ENCODE results near the gene HIVEP3. TPM values are rescaled to one million over a fixed set of nuclear protein-coding genes. Genes with fewer than 3 reads are reported as not detected.
A peak's percentile ranks its signal among the peaks of the same experiment; 100 is the strongest.

HIVEP3 gene
- total and polyA plus RNA-seq, 4 donors = 7.0 to 14.7 (median 8.8) TPM

- DNase-seq = no peak
- Histone ChIP-seq H3K27ac (ENCODE audit: low read depth in 1 of 2, low read length in 1 of 2) (no peak overlapping the region), H3K4me3 (no peak overlapping the region), H3K27me3 (ENCODE audit: control insufficient read depth in 3 of 3, insufficient read depth in 3 of 3, low read length in 2 of 3) (no peaks in the 10 kb centered on the region), H3K36me3 (ENCODE audit: control insufficient read depth in 4 of 4, insufficient read depth in 4 of 4, low read length in 4 of 4) (no peaks in the 10 kb centered on the region), H3K9ac (ENCODE audit: insufficient read depth in 1 of 2, low read length in 2 of 2) (no peak overlapping the region), H3K4me1 (ENCODE audit: control insufficient read depth in 5 of 5, insufficient read depth in 5 of 5, low read length in 5 of 5) (peaks cover 0 to 10% (median 0%) of the 10 kb centered on the region in 5 donors), H3K9me3 (ENCODE audit: control insufficient read depth in 4 of 4, insufficient read depth in 3 of 4, low read length in 3 of 4) (no peaks in the 10 kb centered on the region)
- TF ChIP-seq CTCF (IDR thresholded peaks at IDR 0.05; ENCODE audit: control extremely low read depth, extremely low read depth) = no peak
- 93 to 100% methylated on average over 1 of the region's 1 CpG for WGBS, 2 donors
- ATAC-seq (ENCODE audit: insufficient read depth, low FRiP score) = no peak
Measured at GRCh38 chr1:41687007-41687406, 231.7 kb downstream of the HIVEP3 start.

- no peak overlapping the region for H3K9ac ChIP-seq (ENCODE audit: insufficient read depth in 1 of 2, low read length in 2 of 2)
- ATAC-seq (ENCODE audit: insufficient read depth, low FRiP score) = no peak
- no peak overlapping the region for H3K27ac ChIP-seq (ENCODE audit: low read depth in 1 of 2, low read length in 1 of 2)
- WGBS, 2 donors = 28 to 52% methylated on average over 4 of the region's 4 CpGs
- no peak overlapping the region for H3K4me3 ChIP-seq
- H3K9me3 ChIP-seq (ENCODE audit: control insufficient read depth in 4 of 4, insufficient read depth in 3 of 4, low read length in 3 of 4) = no peaks in the 10 kb centered on the region
- H3K4me1 ChIP-seq (ENCODE audit: control insufficient read depth in 5 of 5, insufficient read depth in 5 of 5, low read length in 5 of 5) = peaks cover 0 to 10% (median 0%) of the 10 kb centered on the region in 5 donors
- H3K27me3 ChIP-seq (ENCODE audit: control insufficient read depth in 3 of 3, insufficient read depth in 3 of 3, low read length in 2 of 3) = no peaks in the 10 kb centered on the region
- TF ChIP-seq CTCF (IDR thresholded peaks at IDR 0.05; ENCODE audit: control extremely low read depth, extremely low read depth) = no peak
- DNase-seq = peak in 2 of 3 donors; percentile 22 to 47
- no peaks in the 10 kb centered on the region for H3K36me3 ChIP-seq (ENCODE audit: control insufficient read depth in 4 of 4, insufficient read depth in 4 of 4, low read length in 4 of 4)
Measured at GRCh38 chr1:41683681-41684500, 234.8 kb downstream of the HIVEP3 start.

- no peak for ATAC-seq (ENCODE audit: insufficient read depth, low FRiP score)
- Histone ChIP-seq H3K4me3 (no peak overlapping the region), H3K36me3 (ENCODE audit: control insufficient read depth in 4 of 4, insufficient read depth in 4 of 4, low read length in 4 of 4) (no peaks in the 10 kb centered on the region), H3K4me1 (ENCODE audit: control insufficient read depth in 5 of 5, insufficient read depth in 5 of 5, low read length in 5 of 5) (peaks cover 0 to 16% (median 0%) of the 10 kb centered on the region in 5 donors), H3K9me3 (ENCODE audit: control insufficient read depth in 4 of 4, insufficient read depth in 3 of 4, low read length in 3 of 4) (no peaks in the 10 kb centered on the region), H3K27ac (ENCODE audit: low read depth in 1 of 2, low read length in 1 of 2) (no peak overlapping the region), H3K9ac (ENCODE audit: insufficient read depth in 1 of 2, low read length in 2 of 2) (no peak overlapping the region), H3K27me3 (ENCODE audit: control insufficient read depth in 3 of 3, insufficient read depth in 3 of 3, low read length in 2 of 3) (no peaks in the 10 kb centered on the region)
- no peak for DNase-seq
- 89 to 93% methylated on average over 6 of the region's 6 CpGs for WGBS, 2 donors
- no peak for TF ChIP-seq CTCF (IDR thresholded peaks at IDR 0.05; ENCODE audit: control extremely low read depth, extremely low read depth)
Measured at GRCh38 chr1:41682845-41683625, 235.7 kb downstream of the HIVEP3 start.
